Epithelial cell of esophagus (primary cell): ENCODE results near the gene ZBTB6.
A peak's percentile ranks its signal among the peaks of the same experiment; 100 is the strongest.
"Not testable (repeated sequence)": the region's sequence is repeated elsewhere in the genome, so short reads cannot be mapped to it uniquely, and the experiment has no call there.

Experiments
- DNase-seq: peaks from one replicate; pipeline ENCODE4 v3.0.0; 2010; ENCODE audit warnings: low read depth
- H3K4me3 ChIP-seq: 2 replicates; pipeline ENCODE4 v1.5.1; 2011; ENCODE audit warnings: mild to moderate bottlenecking, low read length, control low read depth
- CTCF ChIP-seq: IDR thresholded peaks from 2 replicates; pipeline ENCODE4 v1.5.1; 2011; ENCODE audit warnings: low read depth, mild to moderate bottlenecking, low read length, control low read depth, inconsistent platforms; ENCODE audit not compliant: insufficient read depth; ENCODE audit errors: missing control alignments

Gene ZBTB6

GRCh38 chr9:122929796-122930354 is 16.8 kb upstream of the ZBTB6 start:
- no peak overlapping the region for H3K4me3 ChIP-seq
- no peak for TF ChIP-seq CTCF
- no peak for DNase-seq

- TF ChIP-seq CTCF = no peak
- no peak for DNase-seq
- no peak overlapping the region for H3K4me3 ChIP-seq
These were observed 10.8 kb upstream of the ZBTB6 start for GRCh38 chr9:122923947-122924346.

DNA sequence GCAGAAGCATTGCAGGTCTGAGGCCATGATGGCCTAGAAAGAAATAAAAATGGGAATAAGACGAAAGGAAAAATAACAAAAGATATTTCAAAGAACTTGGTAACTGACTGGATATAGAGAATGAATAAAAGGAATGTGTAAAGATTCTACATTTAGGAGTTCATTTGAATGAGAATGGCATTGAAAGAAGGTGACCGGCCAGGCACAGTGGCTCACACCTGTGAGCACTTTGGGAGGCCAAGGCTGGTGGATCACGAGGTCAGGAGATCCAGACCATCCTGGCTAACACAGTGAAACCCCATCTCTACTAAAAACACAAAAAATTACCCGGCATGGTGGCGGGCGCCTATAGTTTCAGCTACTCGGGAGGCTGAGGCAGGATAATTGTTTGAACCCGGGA is 9.6 kb upstream of the ZBTB6 start:
- no peak overlapping the region for H3K4me3 ChIP-seq
- DNase-seq = no peak
- TF ChIP-seq CTCF = no peak

DNA sequence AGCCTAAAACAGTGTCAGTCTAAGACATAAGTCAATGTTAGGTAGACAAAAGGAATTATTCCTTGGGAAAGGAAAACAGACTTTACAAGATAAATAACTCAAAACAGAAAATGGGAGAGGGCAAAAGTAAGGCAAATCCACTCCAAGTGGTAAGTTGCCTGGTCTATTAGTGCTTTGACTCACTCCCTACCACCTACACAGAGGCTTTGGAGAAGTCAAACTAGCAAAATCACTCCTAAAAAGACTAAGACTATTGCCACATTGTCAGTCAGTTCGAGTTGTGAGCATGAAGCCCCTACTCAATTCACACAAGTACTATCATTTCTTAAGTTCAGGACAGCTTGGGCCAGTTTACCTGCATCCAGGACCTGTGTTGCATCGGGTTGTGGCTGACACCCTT is 5.2 kb upstream of the ZBTB6 start:
- no peak for DNase-seq
- TF ChIP-seq CTCF = no peak
- no peak overlapping the region for H3K4me3 ChIP-seq

DNA sequence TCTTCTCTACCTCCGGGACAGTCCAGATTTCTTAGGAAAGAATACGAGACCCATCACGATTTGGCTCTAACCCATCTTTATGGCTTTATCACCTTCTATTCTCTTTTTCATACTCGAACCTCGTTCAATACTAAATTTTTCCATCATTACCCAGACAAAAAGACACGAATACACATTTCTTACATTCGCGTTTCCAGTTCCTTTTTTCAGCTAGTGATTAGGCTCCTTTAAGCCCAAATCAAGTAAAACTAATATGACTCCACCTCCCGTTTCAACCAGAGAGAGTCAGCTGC is 506 bp downstream of the ZBTB6 start:
- H3K4me3 ChIP-seq = peak overlapping the region; percentile 84
- DNase-seq = no peak
- TF ChIP-seq CTCF = no peak

DNA sequence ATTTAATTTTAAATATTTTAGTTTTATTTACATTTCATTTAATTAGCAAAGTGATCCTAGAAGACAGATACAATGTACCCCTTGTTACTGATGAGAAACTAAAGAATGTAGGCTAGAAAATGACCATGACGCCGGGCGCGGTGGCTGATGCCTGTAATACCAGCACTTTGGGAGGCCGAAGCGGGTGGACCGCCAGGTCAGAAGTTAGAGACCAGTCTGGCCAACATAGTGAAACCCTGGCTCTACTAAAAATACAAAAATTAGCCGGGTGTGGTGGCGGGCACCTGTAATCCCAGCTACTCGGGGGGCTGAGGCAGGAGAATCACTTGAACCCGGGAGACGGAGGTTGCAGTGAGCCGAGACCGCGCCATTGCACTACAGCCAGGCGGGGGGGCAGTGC is 7.0 kb downstream of the ZBTB6 start:
- not testable (repeated sequence) for H3K4me3 ChIP-seq, DNase-seq

DNA sequence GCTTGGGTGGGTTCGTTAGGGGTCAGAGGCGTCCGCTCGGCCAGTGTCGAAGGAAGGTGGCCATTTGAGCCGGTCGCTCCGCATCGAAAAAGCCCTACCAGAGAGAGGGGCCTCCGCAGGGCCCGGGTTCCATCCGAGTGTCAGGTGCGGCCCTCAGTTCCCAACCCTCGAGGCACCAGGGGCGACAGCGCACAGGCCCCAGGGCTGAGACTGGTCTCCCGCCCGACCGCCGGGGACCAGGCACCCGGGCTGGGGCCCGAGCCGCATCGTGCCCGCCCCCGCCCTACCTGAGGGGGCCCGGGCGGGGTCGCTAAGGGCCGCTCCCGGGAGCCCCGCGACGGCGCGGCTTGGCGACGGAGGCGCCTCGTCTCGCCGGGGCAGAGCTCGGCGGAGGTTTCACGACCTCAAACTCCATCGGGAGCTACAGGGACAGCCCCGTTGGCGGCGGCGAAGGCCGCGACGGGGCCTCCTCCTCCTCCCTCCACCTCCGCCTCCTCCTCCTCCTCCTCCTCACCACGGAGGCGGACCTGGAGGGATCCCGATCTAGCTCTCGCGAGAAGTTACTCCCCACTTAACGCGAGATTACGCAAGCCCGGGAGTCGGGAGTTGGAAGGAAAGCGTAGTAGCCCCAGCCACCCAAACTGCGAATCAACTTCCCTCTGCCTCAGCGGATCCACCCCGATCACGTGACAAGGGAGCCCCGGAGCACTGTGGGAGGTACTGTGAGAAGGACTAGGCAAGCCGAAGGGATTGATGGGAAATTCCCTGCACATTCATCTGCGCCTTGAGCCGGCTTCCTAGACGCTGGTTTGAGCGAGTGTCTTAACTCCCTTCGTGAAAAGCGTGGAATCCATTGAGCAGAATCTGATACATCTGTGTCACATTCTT is 8.1 kb downstream of the ZBTB6 start, which contains the start of gene RC3H2:
TSS of gene RC3H2 (minus strand) at position 537 of the 888 bp plus-strand sequence. CDS start 7,850 bp downstream, outside the sequence.
- no peak for TF ChIP-seq CTCF
- H3K4me3 ChIP-seq = peak within 1 kb of the TSS; percentile 95
- DNase-seq = peak; percentile 100
